GM20000 (cell line): ENCODE results near the gene FZD4.
"Not testable (repeated sequence)": the region's sequence is repeated elsewhere in the genome, so short reads cannot be mapped to it uniquely, and the experiment has no call there.

Experiments
- DNase-seq: peaks from one replicate; pipeline ENCODE4 v3.0.0; 2012; ENCODE audit warnings: low spot score
- TF ChIP-seq, protein P1 (sequence below): IDR thresholded peaks from 2 replicates; pipeline ENCODE4 v1.5.1; 2012; ENCODE audit warnings: mild to moderate bottlenecking, control low read depth; ENCODE audit errors: extremely low read depth, missing control alignments

Gene FZD4

GRCh38 chr11:86955361-86956120, at the start of gene FZD4:
Gene FZD4 (minus strand): TSS chr11:86955395. CDS start chr11:86955085, 310 bp downstream.
- TF ChIP-seq, protein P1, sequence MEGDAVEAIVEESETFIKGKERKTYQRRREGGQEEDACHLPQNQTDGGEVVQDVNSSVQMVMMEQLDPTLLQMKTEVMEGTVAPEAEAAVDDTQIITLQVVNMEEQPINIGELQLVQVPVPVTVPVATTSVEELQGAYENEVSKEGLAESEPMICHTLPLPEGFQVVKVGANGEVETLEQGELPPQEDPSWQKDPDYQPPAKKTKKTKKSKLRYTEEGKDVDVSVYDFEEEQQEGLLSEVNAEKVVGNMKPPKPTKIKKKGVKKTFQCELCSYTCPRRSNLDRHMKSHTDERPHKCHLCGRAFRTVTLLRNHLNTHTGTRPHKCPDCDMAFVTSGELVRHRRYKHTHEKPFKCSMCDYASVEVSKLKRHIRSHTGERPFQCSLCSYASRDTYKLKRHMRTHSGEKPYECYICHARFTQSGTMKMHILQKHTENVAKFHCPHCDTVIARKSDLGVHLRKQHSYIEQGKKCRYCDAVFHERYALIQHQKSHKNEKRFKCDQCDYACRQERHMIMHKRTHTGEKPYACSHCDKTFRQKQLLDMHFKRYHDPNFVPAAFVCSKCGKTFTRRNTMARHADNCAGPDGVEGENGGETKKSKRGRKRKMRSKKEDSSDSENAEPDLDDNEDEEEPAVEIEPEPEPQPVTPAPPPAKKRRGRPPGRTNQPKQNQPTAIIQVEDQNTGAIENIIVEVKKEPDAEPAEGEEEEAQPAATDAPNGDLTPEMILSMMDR, result no peak
- DNase-seq, result peak; percentile 95

DNA sequence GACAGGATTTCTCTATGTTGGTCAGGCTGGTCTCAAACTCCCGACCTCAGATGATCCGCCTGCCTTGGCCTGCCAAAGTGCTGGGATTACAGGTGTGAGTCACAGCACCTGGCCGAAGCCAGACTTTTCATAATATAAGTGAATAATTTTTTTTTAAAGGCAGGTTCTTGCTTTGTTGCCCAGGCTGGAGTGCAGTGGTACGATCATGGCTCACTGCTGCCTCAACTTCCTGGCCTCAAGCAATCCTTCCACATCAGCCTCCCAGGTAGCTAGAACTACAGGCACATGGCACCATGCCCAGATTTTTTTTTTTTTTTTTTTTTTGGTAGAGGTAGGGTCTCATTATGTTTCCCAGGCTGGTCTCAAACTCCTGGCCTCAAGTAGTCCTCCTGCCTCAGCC, 49.1 kb upstream of the FZD4 start:
- DNase-seq, result not testable (repeated sequence)

- TF ChIP-seq, protein P1, result no peak
Observed at GRCh38 chr11:87002918-87003317, 47.7 kb upstream of the FZD4 start.

DNA sequence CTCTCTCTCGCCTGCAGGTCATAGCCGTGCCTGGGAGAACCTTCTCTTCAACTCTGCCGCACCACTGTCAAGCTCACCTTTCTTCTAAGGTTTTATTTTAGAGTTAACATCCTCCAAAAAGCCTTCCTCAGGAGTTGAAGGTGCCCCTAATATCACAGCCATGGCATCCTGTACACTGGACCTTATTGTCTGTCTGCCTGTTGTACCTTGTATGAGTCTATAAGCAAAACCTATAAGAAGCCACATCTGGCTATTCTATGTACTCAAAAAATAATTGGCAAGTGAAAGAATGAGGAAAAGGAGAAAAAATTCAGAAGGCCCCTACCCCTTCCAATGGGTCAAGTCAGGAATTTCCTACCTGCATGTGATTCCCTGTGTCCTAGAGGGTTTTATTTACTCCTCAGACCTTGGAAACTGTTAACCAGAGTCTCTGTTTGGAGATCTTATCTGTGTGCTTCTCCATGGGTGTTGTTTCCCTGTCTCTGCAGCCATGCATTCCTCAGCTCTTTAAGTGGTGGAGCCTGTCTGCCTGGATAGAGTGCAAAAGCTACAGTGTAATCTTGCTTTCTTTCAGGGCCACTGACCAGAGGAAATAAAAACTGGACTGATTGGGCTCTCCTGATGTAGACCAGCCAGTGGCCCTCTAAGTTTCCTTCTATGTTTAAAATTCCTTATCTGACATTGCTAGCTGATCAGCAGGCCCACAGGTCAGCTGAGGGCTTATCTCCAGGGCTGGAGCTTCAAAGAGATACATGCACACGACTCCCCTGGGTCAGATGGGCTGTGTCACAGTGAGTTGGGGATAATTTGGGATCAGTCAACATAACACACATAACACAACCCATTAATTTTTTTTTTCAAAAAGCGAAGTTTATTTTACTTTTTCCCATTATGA, 44.9 kb upstream of the FZD4 start:
- no peak for DNase-seq
- TF ChIP-seq, protein P1, result no peak

More at GRCh38 chr11:87002918-87003317, 47.7 kb upstream of the FZD4 start:
- no peak for DNase-seq

DNA sequence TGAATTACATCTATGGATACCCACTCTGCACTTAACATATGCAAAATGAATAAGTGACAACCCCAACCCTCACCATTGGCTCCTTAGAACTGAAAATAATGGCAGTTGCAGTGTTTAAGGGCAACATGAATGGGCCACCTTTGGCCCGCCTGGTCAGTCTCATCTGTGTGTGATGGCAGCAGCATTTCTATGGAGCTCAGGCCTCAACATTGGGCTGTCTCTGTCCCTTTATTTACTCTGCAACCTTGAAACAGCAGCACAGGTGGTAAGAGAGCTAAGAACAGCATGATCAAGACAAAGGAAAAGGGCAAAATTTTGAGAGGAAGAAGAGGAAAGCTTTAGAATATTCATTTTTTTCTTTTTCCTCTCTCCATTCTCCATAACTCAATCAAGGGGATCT, 44.2 kb upstream of the FZD4 start:
- TF ChIP-seq, protein P1, result no peak
- no peak for DNase-seq

DNA sequence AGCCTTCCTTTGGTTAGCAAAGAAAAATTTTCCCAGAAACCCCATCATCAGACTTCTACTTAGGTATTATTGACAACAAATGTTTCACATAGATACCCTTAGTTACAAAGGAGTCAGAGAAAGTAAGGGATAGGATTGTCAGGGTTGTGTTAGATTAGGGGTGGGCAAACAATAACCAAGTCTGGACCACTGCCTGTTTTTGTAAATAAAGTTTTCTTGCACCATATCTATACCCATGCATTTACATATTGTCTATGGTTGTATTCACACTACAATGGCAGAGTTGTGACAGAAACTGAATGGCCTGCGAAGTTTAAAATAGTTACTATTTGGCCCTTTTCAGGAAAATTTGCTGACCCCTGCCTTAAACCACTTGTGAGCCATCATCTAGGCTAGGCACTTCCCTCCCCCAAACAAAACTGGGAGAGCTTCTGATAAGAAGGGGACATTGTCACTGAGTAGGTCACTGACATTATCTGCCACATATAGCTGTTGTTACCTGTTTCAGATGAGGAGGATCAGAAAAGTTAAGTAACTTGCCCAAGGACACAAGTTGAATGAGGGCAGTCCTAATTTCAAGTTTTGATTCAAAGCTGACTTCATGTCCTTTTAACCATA, 41.9 kb upstream of the FZD4 start:
- DNase-seq, result no peak
- TF ChIP-seq, protein P1, result no peak

DNA sequence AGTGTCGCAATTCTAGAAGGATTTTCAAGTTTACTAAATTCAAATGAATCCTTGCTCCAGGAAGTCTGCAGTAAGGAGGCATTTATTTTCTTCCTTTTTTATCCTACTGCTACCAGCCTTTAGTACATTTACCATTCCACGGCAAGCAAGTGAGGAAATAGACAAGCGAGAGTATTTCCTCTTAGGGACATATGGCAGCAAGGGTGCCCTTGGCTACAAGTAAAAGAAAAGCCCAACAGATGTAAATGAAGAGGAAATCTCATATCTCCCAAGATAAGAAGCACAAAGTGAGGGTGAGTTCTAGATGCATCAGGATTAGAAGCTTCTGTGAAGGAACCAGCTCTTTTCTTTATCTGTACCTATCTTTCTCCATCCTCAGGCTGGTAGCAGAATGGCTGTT, 37.8 kb upstream of the FZD4 start:
- TF ChIP-seq, protein P1, result no peak
- DNase-seq, result no peak

GRCh38 chr11:86992340-86992739, 37.1 kb upstream of the FZD4 start:
- DNase-seq, result not testable (repeated sequence)
